GM21576 (cell line): ENCODE data around the gene JOSD2.

Source experiments
- ATAC-seq: cut with Tn5 transposase; IDR thresholded peaks from one replicate; pipeline ENCODE4 v1.9.1; 2021; ENCODE audit warnings: mild to moderate bottlenecking, moderate library complexity; ENCODE audit not compliant: unreplicated experiment

JOSD2 gene

GRCh38 chr19:50457300-50457699 is 53.7 kb downstream of the JOSD2 start:
- no peak for ATAC-seq
